Smooth muscle cell (in vitro differentiated cells): ENCODE data around the gene ARHGAP31. TPM values are rescaled to one million over a fixed set of nuclear protein-coding genes. Genes with fewer than 3 reads are reported as not detected.
A peak's percentile ranks its signal among the peaks of the same experiment; 100 is the strongest.

Source experiments
- DNase-seq: peaks from one replicate; lab custom pipeline; 2025; ENCODE audit not compliant: unreplicated experiment; lab: John Stamatoyannopoulos, UW
- H2AFZ ChIP-seq: fragments of 200-600 bp; sonication (generic); 2 replicates; pipeline ENCODE4 v1.6.0; 2016; ENCODE audit warnings: antibody characterized with exemption, low read depth, mild to moderate bottlenecking
- H3F3A ChIP-seq: fragments of 200-600 bp; sonication (generic); 2 replicates; pipeline ENCODE4 v1.6.0; 2017; ENCODE audit warnings: antibody characterized with exemption, low read depth
- H3K27ac ChIP-seq: fragments of 200-600 bp; sonication (generic); 2 replicates; pipeline ENCODE4 v1.5.1; 2016; ENCODE audit warnings: low read depth, mild to moderate bottlenecking
- H3K27me3 ChIP-seq: fragments of 200-600 bp; sonication (generic); 2 replicates; pipeline ENCODE4 v1.6.1; 2016; ENCODE audit warnings: low read depth, mild to moderate bottlenecking
- H3K36me3 ChIP-seq: fragments of 200-600 bp; sonication (generic); 2 replicates; pipeline ENCODE4 v1.5.1; 2016; ENCODE audit warnings: low read depth
- H3K4me1 ChIP-seq: fragments of 200-600 bp; sonication (generic); 2 replicates; pipeline ENCODE4 v1.5.1; 2016; ENCODE audit warnings: low read depth
- H3K4me2 ChIP-seq: fragments of 200-600 bp; sonication (generic); 2 replicates; pipeline ENCODE4 v1.6.0; 2016; ENCODE audit warnings: mild to moderate bottlenecking
- H3K4me3 ChIP-seq: fragments of 200-600 bp; sonication (generic); 2 replicates; pipeline ENCODE4 v1.5.1; 2016; ENCODE audit warnings: mild to moderate bottlenecking
- H3K79me2 ChIP-seq: fragments of 200-600 bp; sonication (generic); 2 replicates; pipeline ENCODE4 v1.6.0; 2016; ENCODE audit warnings: low read depth, mild to moderate bottlenecking
- H3K9ac ChIP-seq: fragments of 200-600 bp; sonication (generic); 2 replicates; pipeline ENCODE4 v1.6.0; 2016; ENCODE audit warnings: low read depth
- H3K9me3 ChIP-seq: fragments of 200-600 bp; sonication (generic); replicated peaks from 2 replicates; pipeline ENCODE4 v1.5.1; 2016; ENCODE audit warnings: low read depth
- H4K20me1 ChIP-seq: fragments of 200-600 bp; sonication (generic); 2 replicates; pipeline ENCODE4 v1.6.0; 2016; ENCODE audit warnings: low read depth
- WGBS: methylation state at CpG from one replicate; pipeline ENCODE4 v1.1.7; 2016; ENCODE audit warnings: low lambda C conversion rate; 5-methylcytosine and 5-hydroxymethylcytosine counted together
- polyA plus RNA-seq: library from polyadenylated mRNA; unstranded; fragments of >200 nt; fragmentation: Nextera tagmentation; extraction: Ambion mirVana; gene quantifications from 2 replicates; pipeline ENCODE4 v1.2.1, GENCODE V29; 2016
- total RNA-seq: library from RNA; depleted of rRNA; stranded (reverse); fragments of >200 nt; gene quantifications from 2 replicates; pipeline ENCODE4 v1.2.3, GENCODE V29; 2014
- TF ChIP-seq, protein P1 (sequence below): fragments of 200-600 bp; sonication (generic); IDR thresholded peaks from 2 replicates; pipeline ENCODE4 v1.5.1; 2017; ENCODE audit warnings: borderline replicate concordance, mild to moderate bottlenecking, antibody characterized with exemption; ENCODE audit not compliant: insufficient read depth, poor library complexity, severe bottlenecking

ARHGAP31 gene
- total and polyA plus RNA-seq, 2 experiments from 2014 or later, result 6.1 to 10.9 TPM

DNA sequence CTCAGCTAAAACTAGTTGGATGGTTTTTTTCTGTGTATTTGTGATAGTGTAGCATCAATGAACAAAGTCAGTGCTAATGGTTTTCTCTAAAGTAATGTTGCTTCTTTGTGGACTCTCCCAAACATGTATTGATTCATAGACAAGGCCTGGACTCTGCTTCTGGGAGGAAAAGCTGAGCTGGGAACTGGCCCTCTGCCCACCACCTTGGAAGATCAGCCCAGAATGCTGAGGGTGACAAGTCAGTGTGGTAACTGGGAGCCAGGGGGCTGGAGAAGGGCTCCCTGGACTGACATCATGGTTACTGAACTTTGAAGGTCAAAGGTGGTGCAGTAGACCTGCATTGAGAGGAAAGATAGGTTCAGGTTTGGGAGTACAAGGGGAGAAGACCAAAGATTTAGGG, 3.0 kb downstream of the ARHGAP31 start:
- Histone ChIP-seq H3K4me1 (peaks cover 20% of the 10 kb centered on the region), H3K4me3 (peak overlapping the region; percentile 85), H3K9ac (no peak overlapping the region), H2AFZ (no peak overlapping the region), H3K27ac (peak overlapping the region; percentile 80), H4K20me1 (no peaks in the 10 kb centered on the region), H3K79me2 (peaks cover 55% of the 10 kb centered on the region), H3K9me3 (no peaks in the 10 kb centered on the region), H3F3A (peaks cover 7% of the 10 kb centered on the region), H3K4me2 (peak overlapping the region; percentile 92), H3K36me3 (no peaks in the 10 kb centered on the region), H3K27me3 (no peaks in the 10 kb centered on the region)
- TF ChIP-seq, protein P1, sequence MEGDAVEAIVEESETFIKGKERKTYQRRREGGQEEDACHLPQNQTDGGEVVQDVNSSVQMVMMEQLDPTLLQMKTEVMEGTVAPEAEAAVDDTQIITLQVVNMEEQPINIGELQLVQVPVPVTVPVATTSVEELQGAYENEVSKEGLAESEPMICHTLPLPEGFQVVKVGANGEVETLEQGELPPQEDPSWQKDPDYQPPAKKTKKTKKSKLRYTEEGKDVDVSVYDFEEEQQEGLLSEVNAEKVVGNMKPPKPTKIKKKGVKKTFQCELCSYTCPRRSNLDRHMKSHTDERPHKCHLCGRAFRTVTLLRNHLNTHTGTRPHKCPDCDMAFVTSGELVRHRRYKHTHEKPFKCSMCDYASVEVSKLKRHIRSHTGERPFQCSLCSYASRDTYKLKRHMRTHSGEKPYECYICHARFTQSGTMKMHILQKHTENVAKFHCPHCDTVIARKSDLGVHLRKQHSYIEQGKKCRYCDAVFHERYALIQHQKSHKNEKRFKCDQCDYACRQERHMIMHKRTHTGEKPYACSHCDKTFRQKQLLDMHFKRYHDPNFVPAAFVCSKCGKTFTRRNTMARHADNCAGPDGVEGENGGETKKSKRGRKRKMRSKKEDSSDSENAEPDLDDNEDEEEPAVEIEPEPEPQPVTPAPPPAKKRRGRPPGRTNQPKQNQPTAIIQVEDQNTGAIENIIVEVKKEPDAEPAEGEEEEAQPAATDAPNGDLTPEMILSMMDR, result no peak
- DNase-seq, result no peak

DNA sequence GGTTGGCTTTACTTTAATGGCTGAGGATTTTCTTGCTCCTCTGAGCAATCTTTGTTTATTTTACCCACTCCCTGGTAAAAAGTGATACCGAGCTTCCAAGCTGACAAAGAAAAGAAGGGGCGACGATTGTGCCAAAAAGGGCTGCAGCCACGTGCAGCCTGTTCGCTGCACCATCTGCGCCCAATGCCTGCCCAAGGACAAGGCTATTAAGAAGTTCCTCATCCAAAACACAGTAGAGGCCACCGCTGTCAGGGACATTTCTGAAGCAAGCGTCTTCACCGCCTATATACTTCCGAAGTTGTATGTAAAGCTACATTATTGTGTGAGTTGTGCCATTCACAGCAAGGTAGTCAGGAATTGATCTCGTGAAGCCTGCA, 4.4 kb downstream of the ARHGAP31 start:
- Histone ChIP-seq H3K4me2 (peak overlapping the region; percentile 25), H3K27ac (peak overlapping the region; percentile 34), H3K27me3 (no peaks in the 10 kb centered on the region), H3K79me2 (peaks cover 57% of the 10 kb centered on the region), H3F3A (peaks cover 4% of the 10 kb centered on the region), H4K20me1 (no peaks in the 10 kb centered on the region), H3K9me3 (no peaks in the 10 kb centered on the region), H3K9ac (no peak overlapping the region), H2AFZ (no peak overlapping the region), H3K36me3 (no peaks in the 10 kb centered on the region), H3K4me3 (no peak overlapping the region), H3K4me1 (peaks cover 14% of the 10 kb centered on the region)
- TF ChIP-seq, protein P1, result no peak
- 79% methylated on average over 11 of the region's 11 CpGs for WGBS
- DNase-seq, result no peak

DNA sequence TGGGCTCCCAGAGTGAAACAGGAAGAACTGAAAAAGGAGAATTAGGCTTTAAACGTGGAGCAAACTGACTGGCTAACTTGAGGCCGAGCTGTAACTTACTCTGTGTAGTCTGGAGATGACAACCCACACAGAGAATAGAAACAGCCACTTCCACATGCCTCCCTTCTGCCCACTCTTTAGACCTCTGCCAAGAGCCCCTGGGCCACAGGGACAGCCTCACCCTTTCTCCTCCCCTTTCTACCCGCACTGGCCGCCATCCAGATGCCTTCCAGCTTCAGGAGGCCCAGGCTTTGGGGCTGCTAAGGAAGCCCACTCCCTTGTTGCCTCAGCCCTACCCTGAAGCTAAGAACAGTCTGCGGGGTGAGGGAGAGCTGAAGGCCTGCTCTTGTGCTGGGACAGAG, 6.8 kb downstream of the ARHGAP31 start:
- Histone ChIP-seq H3K27me3 (no peaks in the 10 kb centered on the region), H3F3A (peaks cover 8% of the 10 kb centered on the region), H3K36me3 (no peaks in the 10 kb centered on the region), H3K4me1 (peaks cover 14% of the 10 kb centered on the region), H3K9me3 (no peaks in the 10 kb centered on the region), H3K4me2 (peak overlapping the region; percentile 2), H3K9ac (peak overlapping the region; percentile 41), H3K27ac (peak overlapping the region; percentile 48), H2AFZ (no peak overlapping the region), H3K4me3 (no peak overlapping the region), H4K20me1 (no peaks in the 10 kb centered on the region), H3K79me2 (peaks cover 64% of the 10 kb centered on the region)
- DNase-seq, result no peak
- 32% methylated on average over 5 of the region's 5 CpGs for WGBS
- TF ChIP-seq, protein P1, result no peak

DNA sequence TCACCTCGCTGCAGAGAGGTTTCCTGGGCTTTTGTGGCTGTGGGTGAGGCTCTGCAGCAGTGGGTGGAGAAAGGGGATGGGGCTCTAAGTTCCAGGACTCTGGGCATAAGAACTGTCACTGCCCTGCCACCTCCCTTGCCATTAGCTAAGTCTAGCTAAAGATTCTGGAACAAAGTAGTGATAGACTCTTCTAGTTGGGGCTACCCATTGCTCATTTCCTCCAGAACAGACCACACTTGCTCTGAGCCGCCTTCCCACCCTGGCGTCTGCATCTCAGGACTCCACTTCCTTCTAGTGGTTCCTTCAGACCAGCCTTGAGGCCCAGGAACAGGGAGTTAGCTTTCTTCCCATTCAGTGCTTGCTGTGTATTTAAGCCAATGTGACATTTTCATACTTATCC, 7.5 kb downstream of the ARHGAP31 start:
- Histone ChIP-seq H3F3A (peaks cover 8% of the 10 kb centered on the region), H3K4me3 (no peak overlapping the region), H3K79me2 (peaks cover 64% of the 10 kb centered on the region), H3K4me1 (peaks cover 9% of the 10 kb centered on the region), H3K27ac (peak overlapping the region; percentile 48), H3K9me3 (no peaks in the 10 kb centered on the region), H3K9ac (no peak overlapping the region), H2AFZ (no peak overlapping the region), H3K27me3 (no peaks in the 10 kb centered on the region), H3K4me2 (peak overlapping the region; percentile 3), H4K20me1 (no peaks in the 10 kb centered on the region), H3K36me3 (no peaks in the 10 kb centered on the region)
- TF ChIP-seq, protein P1, result no peak
- WGBS, result 72% methylated on average over 3 of the region's 3 CpGs
- no peak for DNase-seq
